Endothelial cell of umbilical vein (primary cell): ENCODE data around the gene SNX9. TPM values are rescaled to one million over a fixed set of nuclear protein-coding genes. Genes with fewer than 3 reads are reported as not detected.
"Not testable (repeated sequence)": the region's sequence is repeated elsewhere in the genome, so short reads cannot be mapped to it uniquely, and the experiment has no call there.

ENCODE experiments used
- BruUV-seq: library from RNA; stranded (reverse); fragments of 400-500 nt; replicated peaks from 2 replicates; lab custom pipeline; 2021; lab: Mats Ljungman, UMichigan
- CTCF ChIA-PET: fragments of 300-600, 350-600 bp; sonication (Branson Sonifier 250); formaldehyde crosslinking; loops from one replicate; lab custom pipeline; 2021; ENCODE audit warnings: antibody characterized with exemption, inconsistent platforms; lab: Charles Lee
- POLR2A ChIA-PET: fragments of 300-600, 350-600 bp; sonication (Branson Sonifier 250); formaldehyde crosslinking; loops from one replicate; lab custom pipeline; 2021; ENCODE audit warnings: antibody characterized with exemption, inconsistent platforms; lab: Charles Lee
- DNase-seq: peaks from one replicate; pipeline ENCODE4 v3.0.0-alpha.2; 2011; ENCODE audit warnings: low read depth, low spot score
- FAIRE-seq: peaks from 2 replicates; lab custom pipeline; 2011; peaks lifted over from hg19 to GRCh38; lab: Jason Lieb, UNC
- H2AFZ ChIP-seq: 2 replicates; pipeline ENCODE4 v1.6.0; 2012; ENCODE audit warnings: low read depth, low read length, control low read depth, inconsistent platforms
- H3K27ac ChIP-seq: 2 replicates; pipeline ENCODE4 v1.5.1; 2011; ENCODE audit warnings: low read depth, mild to moderate bottlenecking, control low read depth, low read length, moderate library complexity; ENCODE audit not compliant: insufficient read depth
- H3K27me3 ChIP-seq, 2 experiments: 2 replicates each; pipeline versions ENCODE4 v1.6.0 to v1.6.1; 2011; ENCODE audit warnings: low read length in 2 of 2, mixed read lengths in 1 of 2; ENCODE audit not compliant: control insufficient read depth in 2 of 2, insufficient read depth in 2 of 2
- H3K36me3 ChIP-seq, 2 experiments: 2 replicates in 1 of 2; 3 replicates in 1 of 2; pipeline ENCODE4 v1.5.1; 2011; ENCODE audit warnings: low read length in 2 of 2, mild to moderate bottlenecking in 1 of 2, moderate library complexity in 1 of 2; ENCODE audit not compliant: control insufficient read depth in 2 of 2, insufficient read depth in 2 of 2; ENCODE audit errors: extremely low read depth in 1 of 2
- H3K4me1 ChIP-seq: 3 replicates; pipeline ENCODE4 v1.5.1; 2011; ENCODE audit warnings: mild to moderate bottlenecking, low read length; ENCODE audit not compliant: control insufficient read depth, insufficient read depth; ENCODE audit errors: extremely low read depth
- H3K4me2 ChIP-seq: 2 replicates; pipeline ENCODE4 v1.6.1; 2011; ENCODE audit warnings: low read length, control low read depth, mixed read lengths; ENCODE audit not compliant: insufficient read depth
- H3K4me3 ChIP-seq, 3 experiments: fragments of 200-600 bp in 1 of 3; sonication (generic), shearing (Covaris generic) in 1 of 3; replicated peaks in 1 of 3; 2 replicates each; pipeline ENCODE4 v1.5.1; 2011 to 2016; ENCODE audit warnings: control low read depth in 3 of 3, low read length in 3 of 3, mild to moderate bottlenecking in 2 of 3, inconsistent platforms in 1 of 3, low read depth in 1 of 3, moderate library complexity in 1 of 3; ENCODE audit not compliant: insufficient read depth in 1 of 3
- H3K79me2 ChIP-seq: 2 replicates; pipeline ENCODE4 v1.6.0; 2012; ENCODE audit warnings: low read length, inconsistent platforms; ENCODE audit not compliant: control insufficient read depth, insufficient read depth
- H3K9ac ChIP-seq: replicated peaks from 2 replicates; pipeline ENCODE3; 2011; ENCODE audit warnings: low read length, control low read depth; ENCODE audit not compliant: insufficient read depth; ENCODE audit errors: extremely low read depth
- H3K9me1 ChIP-seq: replicated peaks from 3 replicates; pipeline ENCODE4 v1.6.0; 2011; ENCODE audit warnings: mild to moderate bottlenecking, low read length; ENCODE audit not compliant: control insufficient read depth, insufficient read depth; ENCODE audit errors: extremely low read depth
- H3K9me3 ChIP-seq: replicated peaks from 2 replicates; pipeline ENCODE4 v1.5.1; 2012; ENCODE audit warnings: low read length, inconsistent platforms; ENCODE audit not compliant: control insufficient read depth, insufficient read depth
- H4K20me1 ChIP-seq: replicated peaks from 2 replicates; pipeline ENCODE3; 2011; ENCODE audit warnings: mild to moderate bottlenecking, low read length; ENCODE audit not compliant: control insufficient read depth, insufficient read depth; ENCODE audit errors: extremely low read depth
- EZH2 ChIP-seq: IDR thresholded peaks from 2 replicates; pipeline ENCODE4 v1.6.1; 2012; ENCODE audit warnings: borderline replicate concordance, low read depth, mild to moderate bottlenecking, moderate library complexity, low read length, inconsistent platforms; ENCODE audit not compliant: severe bottlenecking
- JUN ChIP-seq: IDR thresholded peaks from 2 replicates; pipeline ENCODE4 v1.6.1; 2011; ENCODE audit warnings: borderline replicate concordance, low read depth; ENCODE audit not compliant: insufficient read length, insufficient read depth
- POLR2A ChIP-seq: IDR thresholded peaks from 2 replicates; pipeline ENCODE4 v1.6.1; 2012; ENCODE audit warnings: low read depth, mild to moderate bottlenecking, control low read depth, low read length
- dilution Hi-C: fragments of 300-500 bp; cut with MboI; formaldehyde crosslinking; loops from one replicate; pipeline ENCODE4 v1.15.0; 2019; ENCODE audit warnings: low sequenced_read_pairs; ENCODE audit not compliant: extremely low pct_ligation_motif_present
- intact Hi-C: fragments of 100-400 bp; cut with micrococcal nuclease; formaldehyde crosslinking; loops from one replicate; pipeline ENCODE4 v1.10.0; 2022
- polyA plus RNA-seq, 4 experiments: library from polyadenylated mRNA; depleted of rRNA in 3 of 4; stranded (reverse) in 3 of 4; unstranded in 1 of 4; fragments of >200 nt; gene quantifications; 2 replicates each; pipeline versions ENCODE4 v1.2.1 to v1.2.3, GENCODE V29; 2011 to 2012; ENCODE audit warnings: missing spikeins in 1 of 4
- total RNA-seq: library from RNA; stranded (reverse); gene quantifications from 2 replicates; pipeline ENCODE4 v1.2.3, GENCODE V29; 2021
- TF ChIP-seq, protein P1 (sequence below): IDR thresholded peaks from 2 replicates; pipeline ENCODE4 v1.6.1; 2011; ENCODE audit not compliant: insufficient read depth, insufficient read length

Gene SNX9
- total and polyA plus RNA-seq, 2 donors (not counting 3 experiments of a cell fraction or from before 2014, with no cell fraction given): 27.5 to 54.5 TPM

DNA sequence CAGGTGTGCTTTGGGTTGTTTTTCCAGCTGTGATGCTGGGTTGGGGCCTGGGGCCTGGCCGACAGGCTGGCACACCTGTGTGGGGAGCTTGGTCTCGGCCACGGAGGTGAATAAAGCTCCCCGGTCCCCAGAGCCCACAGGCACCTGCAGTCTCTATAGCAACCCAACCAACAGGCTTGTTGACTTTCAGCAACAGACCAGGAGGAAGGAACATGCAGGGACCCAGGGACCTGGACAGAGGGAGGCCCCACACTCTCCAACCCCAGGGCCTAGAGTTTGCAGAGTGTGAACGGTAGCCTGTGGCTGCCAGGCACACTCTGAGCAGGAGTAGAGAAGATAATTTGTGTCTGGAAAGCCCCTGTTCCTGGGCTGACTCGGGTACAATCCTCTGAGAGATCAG, 144.0 kb downstream of the SNX9 start:
- H3K79me2 ChIP-seq: no peaks in the 10 kb centered on the region
- no peaks in the 10 kb centered on the region for H3K9me1 ChIP-seq
- no peak overlapping the region for H3K4me2 ChIP-seq
- H3K27ac ChIP-seq: no peak overlapping the region
- CTCF ChIA-PET: no interaction called here
- H2AFZ ChIP-seq: no peak overlapping the region
- TF ChIP-seq, protein P1, sequence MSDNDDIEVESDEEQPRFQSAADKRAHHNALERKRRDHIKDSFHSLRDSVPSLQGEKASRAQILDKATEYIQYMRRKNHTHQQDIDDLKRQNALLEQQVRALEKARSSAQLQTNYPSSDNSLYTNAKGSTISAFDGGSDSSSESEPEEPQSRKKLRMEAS: no peak
- TF ChIP-seq POLR2A: no peak
- no peaks in the 10 kb centered on the region for H3K9me3 ChIP-seq
- POLR2A ChIA-PET: no interaction called here
- no peaks in the 10 kb centered on the region for H4K20me1 ChIP-seq
- no peaks in the 10 kb centered on the region for H3K36me3 ChIP-seq
- H3K4me3 ChIP-seq: no peak overlapping the region
- peaks cover 9% of the 10 kb centered on the region for H3K4me1 ChIP-seq
- intact Hi-C loops: no loop called here
- no peak for DNase-seq
- H3K27me3 ChIP-seq: no peaks in the 10 kb centered on the region
- FAIRE-seq: no peak
- dilution Hi-C loops: no loop called here
- no TSS peak for BruUV-seq
- no peak overlapping the region for H3K9ac ChIP-seq

DNA sequence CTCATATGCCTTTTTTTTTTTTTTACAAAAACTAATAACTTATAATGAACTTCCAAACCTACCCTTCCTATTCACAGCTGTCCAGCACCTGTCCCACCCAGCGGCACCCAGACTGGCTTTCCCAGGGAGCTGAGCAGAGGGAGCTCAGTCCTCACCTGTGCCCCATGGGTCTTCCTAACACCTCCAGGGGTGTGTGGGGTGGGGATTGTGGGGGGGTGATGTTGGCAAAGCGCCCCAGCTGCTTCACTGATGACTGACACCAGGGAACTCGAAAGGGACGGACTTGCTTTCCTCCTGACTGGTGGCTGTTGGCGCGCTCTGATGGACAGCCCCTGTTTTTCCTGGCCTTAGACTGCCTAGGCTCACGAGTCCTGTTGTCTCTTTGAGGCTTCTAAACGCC, 144.4 kb downstream of the SNX9 start:
- no peaks in the 10 kb centered on the region for H3K9me3 ChIP-seq
- TF ChIP-seq, protein P1: no peak
- no peak for TF ChIP-seq EZH2
- TF ChIP-seq JUN: no peak
- no peaks in the 10 kb centered on the region for H3K27me3 ChIP-seq
- intact Hi-C loops: no loop called here
- no peak for FAIRE-seq
- no peaks in the 10 kb centered on the region for H3K9me1 ChIP-seq
- no peak overlapping the region for H3K27ac ChIP-seq
- DNase-seq: no peak
- H3K4me1 ChIP-seq: peaks cover 8% of the 10 kb centered on the region
- H3K79me2 ChIP-seq: no peaks in the 10 kb centered on the region
- BruUV-seq: no TSS peak
- H3K4me2 ChIP-seq: no peak overlapping the region
- H3K36me3 ChIP-seq: no peaks in the 10 kb centered on the region
- no peak overlapping the region for H3K4me3 ChIP-seq
- CTCF ChIA-PET: no interaction called here
- H3K9ac ChIP-seq: no peak overlapping the region
- H2AFZ ChIP-seq: no peak overlapping the region
- dilution Hi-C loops: no loop called here
- no peaks in the 10 kb centered on the region for H4K20me1 ChIP-seq
- POLR2A ChIA-PET: no interaction called here

DNA sequence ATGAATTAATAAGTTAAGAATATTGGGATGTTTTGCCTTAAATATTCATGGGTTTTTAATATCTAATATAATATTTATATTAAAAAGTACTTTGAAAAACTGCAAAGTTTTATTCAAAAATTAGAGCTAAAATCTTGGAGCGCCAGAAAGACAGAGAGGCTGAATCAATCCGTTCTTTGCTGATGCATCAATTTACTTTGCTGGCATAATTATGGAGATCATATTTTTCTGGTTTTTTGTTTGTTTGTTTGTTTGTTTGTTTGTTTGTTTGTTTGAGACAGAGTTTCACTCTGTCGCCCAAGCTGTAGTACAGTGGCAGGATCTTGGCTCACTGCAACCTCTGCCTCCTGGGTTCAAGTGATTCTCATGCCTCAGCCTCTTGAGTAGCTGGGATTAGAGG, 149.1 kb downstream of the SNX9 start:
- CTCF ChIA-PET: interaction anchor here (1.4 kb wide), 1 partner anchor 11 kb away, joined by 5 read pairs; no protein-coding TSS in a partner anchor
- H3K9me3 ChIP-seq, H2AFZ ChIP-seq, DNase-seq, H3K4me3 ChIP-seq, POLR2A ChIA-PET, BruUV-seq, H3K9me1 ChIP-seq, H3K9ac ChIP-seq, H3K27ac ChIP-seq, H3K4me2 ChIP-seq, FAIRE-seq, H3K36me3 ChIP-seq, H3K79me2 ChIP-seq, dilution Hi-C loops, H4K20me1 ChIP-seq, H3K4me1 ChIP-seq, intact Hi-C loops, H3K27me3 ChIP-seq: not testable (repeated sequence)
